HG02973 (cell line): ENCODE data around the gene SGPL1.

Experiments used
- ATAC-seq: cut with Tn5 transposase; IDR thresholded peaks from one replicate; pipeline ENCODE4 v1.9.1; 2021; ENCODE audit warnings: moderate library complexity; ENCODE audit not compliant: unreplicated experiment

The SGPL1 gene

GRCh38 chr10:70780370-70780760 is 35.4 kb upstream of the SGPL1 start:
- ATAC-seq = no peak

- no peak for ATAC-seq
Observed at GRCh38 chr10:70780772-70781171, 35.0 kb upstream of the SGPL1 start.

GRCh38 chr10:70781461-70782051 is 34.2 kb upstream of the SGPL1 start:
- no peak for ATAC-seq

- ATAC-seq = no peak
Observed at GRCh38 chr10:70782086-70782745, 33.5 kb upstream of the SGPL1 start.

- ATAC-seq = no peak
Observed at GRCh38 chr10:70782746-70783680, 32.7 kb upstream of the SGPL1 start.

- no peak for ATAC-seq
Observed at GRCh38 chr10:70784016-70784415, 31.7 kb upstream of the SGPL1 start.

GRCh38 chr10:70784471-70784870 is 31.3 kb upstream of the SGPL1 start:
- no peak for ATAC-seq

- no peak for ATAC-seq
Observed at GRCh38 chr10:70785190-70785589, 30.6 kb upstream of the SGPL1 start, which contains the start of gene TBATA. TBATA (minus strand) TSS chr10:70785377; CDS start chr10:70783379, 1,998 bp downstream.

- ATAC-seq = no peak
Observed at GRCh38 chr10:70786799-70787415, 28.8 kb upstream of the SGPL1 start.

GRCh38 chr10:70791386-70792039 is 24.2 kb upstream of the SGPL1 start:
- ATAC-seq = no peak

- ATAC-seq = no peak
Observed at GRCh38 chr10:70795613-70796012, 20.1 kb upstream of the SGPL1 start.

GRCh38 chr10:70797840-70798239 is 17.9 kb upstream of the SGPL1 start:
- no peak for ATAC-seq

GRCh38 chr10:70799124-70799523 is 16.6 kb upstream of the SGPL1 start:
- ATAC-seq = no peak

GRCh38 chr10:70801854-70802253 is 13.9 kb upstream of the SGPL1 start:
- no peak for ATAC-seq

- ATAC-seq = no peak
Observed at GRCh38 chr10:70803775-70804420, 11.8 kb upstream of the SGPL1 start.

GRCh38 chr10:70804421-70804808 is 11.3 kb upstream of the SGPL1 start:
- no peak for ATAC-seq

GRCh38 chr10:70805619-70806215 is 10.0 kb upstream of the SGPL1 start:
- no peak for ATAC-seq

GRCh38 chr10:70806841-70807240 is 8.9 kb upstream of the SGPL1 start:
- ATAC-seq = no peak

- no peak for ATAC-seq
Observed at GRCh38 chr10:70807556-70807955, 8.2 kb upstream of the SGPL1 start.
